NOMO-1 (cell line): ENCODE data around the gene IRS2.

Experiments used
- DNase-seq, 2 experiments: peaks; one replicate each; lab custom pipeline; 2025; ENCODE audit not compliant: unreplicated experiment in 2 of 2; lab: John Stamatoyannopoulos, UW

The IRS2 gene

GRCh38 chr13:109715902-109716301 lies 70.5 kb downstream of the IRS2 start:
- DNase-seq: peak; percentile 68 to 81

GRCh38 chr13:109713681-109714080 lies 72.7 kb downstream of the IRS2 start:
- DNase-seq: no peak

- DNase-seq: peak in 1 of 2 experiments; percentile 34
Observed at GRCh38 chr13:109712124-109712722, 74.2 kb downstream of the IRS2 start.

GRCh38 chr13:109707742-109708617 lies 78.4 kb downstream of the IRS2 start:
- peak in 1 of 2 experiments; percentile 34 for DNase-seq

GRCh38 chr13:109707044-109707741 lies 79.2 kb downstream of the IRS2 start:
- DNase-seq: no peak

- no peak for DNase-seq
Observed at GRCh38 chr13:109706015-109706715, 80.2 kb downstream of the IRS2 start.

- DNase-seq: peak; percentile 59 to 64
Observed at GRCh38 chr13:109704771-109705635, 81.4 kb downstream of the IRS2 start.

GRCh38 chr13:109703250-109703649 lies 83.1 kb downstream of the IRS2 start:
- no peak for DNase-seq
